MM.1S (cell line): ENCODE data around the gene CCDC40.

ENCODE experiments used
- DNase-seq: peaks from one replicate; pipeline ENCODE4 v3.0.0-alpha.2; 2015
- H2AFZ ChIP-seq: fragments of 300-600 bp; sonication (generic); 2 replicates; pipeline ENCODE4 v1.6.0; 2016; ENCODE audit warnings: antibody characterized with exemption, low read length
- H3F3A ChIP-seq: fragments of 300-600 bp; sonication (generic); 2 replicates; pipeline ENCODE4 v1.6.1; 2016; ENCODE audit warnings: mild to moderate bottlenecking, antibody characterized with exemption, low read length, moderate library complexity, mixed read lengths; ENCODE audit not compliant: insufficient read depth
- H3K27ac ChIP-seq: fragments of 300-600 bp; sonication (generic); 2 replicates; pipeline ENCODE4 v1.5.1; 2016; ENCODE audit warnings: mild to moderate bottlenecking, low read length
- H3K27me3 ChIP-seq: fragments of 300-600 bp; sonication (generic); replicated peaks from 2 replicates; pipeline ENCODE4 v1.6.0; 2016; ENCODE audit warnings: low read length; ENCODE audit not compliant: insufficient read depth
- H3K36me3 ChIP-seq: fragments of 300-600 bp; sonication (generic); replicated peaks from 2 replicates; pipeline ENCODE4 v1.6.1; 2016; ENCODE audit warnings: mild to moderate bottlenecking, low read length, mixed read lengths; ENCODE audit not compliant: insufficient read depth
- H3K4me1 ChIP-seq: fragments of 300-600 bp; sonication (generic); 2 replicates; pipeline ENCODE4 v1.6.1; 2016; ENCODE audit warnings: low read length, mixed read lengths
- H3K4me2 ChIP-seq: fragments of 300-600 bp; sonication (generic); 2 replicates; pipeline ENCODE4 v1.6.0; 2016; ENCODE audit warnings: low read depth, low read length
- H3K4me3 ChIP-seq: fragments of 300-600 bp; sonication (generic); 2 replicates; pipeline ENCODE4 v1.5.1; 2016; ENCODE audit warnings: low read length, mixed read lengths
- H3K79me2 ChIP-seq: fragments of 300-600 bp; sonication (generic); 2 replicates; pipeline ENCODE4 v1.6.1; 2016; ENCODE audit warnings: mixed run types, low read length, mixed read lengths
- H3K9ac ChIP-seq: fragments of 300-600 bp; sonication (generic); 2 replicates; pipeline ENCODE4 v1.6.1; 2016; ENCODE audit warnings: low read length, mixed read lengths
- H3K9me2 ChIP-seq: fragments of 300-600 bp; sonication (generic); replicated peaks from 2 replicates; pipeline ENCODE4 v1.6.1; 2016; ENCODE audit warnings: mild to moderate bottlenecking, low read length, mixed read lengths; ENCODE audit not compliant: insufficient read depth
- H3K9me3 ChIP-seq: fragments of 300-600 bp; sonication (generic); replicated peaks from 2 replicates; pipeline ENCODE4 v1.6.1; 2016; ENCODE audit warnings: mild to moderate bottlenecking, low read length, mixed read lengths; ENCODE audit not compliant: insufficient read depth
- H4K20me1 ChIP-seq: fragments of 300-600 bp; sonication (generic); 2 replicates; pipeline ENCODE4 v1.6.1; 2016; ENCODE audit warnings: mild to moderate bottlenecking, low read length, moderate library complexity, mixed read lengths; ENCODE audit not compliant: insufficient read depth
- EZH2 ChIP-seq: fragments of 300-600 bp; sonication (generic); optimal IDR thresholded peaks from 2 replicates; pipeline ENCODE3; 2017; ENCODE audit warnings: low read depth, mild to moderate bottlenecking, antibody characterized with exemption, low read length, mixed read lengths
- EZH2phosphoT487 ChIP-seq: fragments of 300-600 bp; sonication (generic); IDR thresholded peaks from 2 replicates; pipeline ENCODE4 v1.6.1; 2018; ENCODE audit warnings: antibody characterized with exemption, low read length
- TF ChIP-seq, protein P1 (sequence below): fragments of 300-600 bp; sonication (generic); IDR thresholded peaks from 2 replicates; pipeline ENCODE4 v1.5.1; 2016; ENCODE audit warnings: antibody characterized with exemption, low read length, mixed read lengths

Gene CCDC40

DNA sequence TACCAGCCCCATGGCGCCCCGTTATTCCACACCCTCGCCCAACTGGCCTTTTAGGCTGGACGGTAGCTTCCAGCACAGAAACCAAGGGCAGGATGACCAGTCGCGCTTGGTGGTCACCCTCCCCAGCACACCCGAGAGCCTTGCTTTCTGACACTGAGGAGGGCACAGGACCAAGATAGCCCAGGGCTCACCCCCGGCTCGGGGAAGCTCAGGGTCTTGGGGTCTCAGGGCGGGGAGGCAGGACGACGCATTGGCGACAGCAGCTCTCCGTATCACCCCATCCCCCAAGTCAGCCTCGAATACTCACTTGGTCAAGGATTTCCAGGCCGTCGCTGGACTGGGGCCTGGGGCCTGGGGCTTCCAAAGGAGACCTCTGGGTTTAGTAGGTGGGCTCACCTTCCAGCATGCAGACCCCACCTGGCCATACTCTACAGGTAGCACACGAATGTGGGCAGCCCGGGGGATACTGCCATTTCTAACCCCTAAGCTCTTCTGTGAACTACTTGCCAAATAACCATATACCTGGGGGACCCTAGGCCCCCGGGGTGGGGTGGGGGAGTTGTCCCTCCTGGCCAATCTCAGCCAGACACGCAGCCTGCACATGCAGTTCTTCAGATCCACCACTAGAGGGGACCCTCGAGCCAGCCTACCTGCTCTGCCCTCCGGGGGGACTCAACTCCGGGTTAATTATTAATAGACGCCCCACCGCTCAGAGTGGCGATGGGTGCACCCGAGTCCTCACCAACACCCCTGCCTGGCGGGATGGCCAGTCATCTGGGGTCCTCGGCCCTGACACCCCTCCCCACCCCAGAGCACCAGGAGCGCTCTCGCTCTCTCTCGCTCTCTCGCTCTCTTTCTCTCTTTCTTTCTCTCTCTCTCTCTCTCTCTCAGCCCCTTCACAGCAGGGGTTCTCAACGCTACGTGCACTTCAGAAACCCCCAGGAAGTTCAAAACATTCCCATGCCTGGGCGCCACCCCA is 30.8 kb upstream of the CCDC40 start:
- Histone ChIP-seq H3K9me3 (no peaks in the 10 kb centered on the region), H3F3A (no peaks in the 10 kb centered on the region), H3K36me3 (no peaks in the 10 kb centered on the region), H3K4me1 (0 out of 2 replicates have a peak, but pooled peaks cover 3% of the 10 kb centered on the region), H3K27ac (no peak overlapping the region), H2AFZ (no peak overlapping the region), H3K4me2 (no peak overlapping the region), H3K9ac (no peak overlapping the region), H3K27me3 (peaks cover 98% of the 10 kb centered on the region), H3K4me3 (no peak overlapping the region), H4K20me1 (no peaks in the 10 kb centered on the region), H3K9me2 (no peaks in the 10 kb centered on the region), H3K79me2 (no peaks in the 10 kb centered on the region)
- TF ChIP-seq, protein P1, sequence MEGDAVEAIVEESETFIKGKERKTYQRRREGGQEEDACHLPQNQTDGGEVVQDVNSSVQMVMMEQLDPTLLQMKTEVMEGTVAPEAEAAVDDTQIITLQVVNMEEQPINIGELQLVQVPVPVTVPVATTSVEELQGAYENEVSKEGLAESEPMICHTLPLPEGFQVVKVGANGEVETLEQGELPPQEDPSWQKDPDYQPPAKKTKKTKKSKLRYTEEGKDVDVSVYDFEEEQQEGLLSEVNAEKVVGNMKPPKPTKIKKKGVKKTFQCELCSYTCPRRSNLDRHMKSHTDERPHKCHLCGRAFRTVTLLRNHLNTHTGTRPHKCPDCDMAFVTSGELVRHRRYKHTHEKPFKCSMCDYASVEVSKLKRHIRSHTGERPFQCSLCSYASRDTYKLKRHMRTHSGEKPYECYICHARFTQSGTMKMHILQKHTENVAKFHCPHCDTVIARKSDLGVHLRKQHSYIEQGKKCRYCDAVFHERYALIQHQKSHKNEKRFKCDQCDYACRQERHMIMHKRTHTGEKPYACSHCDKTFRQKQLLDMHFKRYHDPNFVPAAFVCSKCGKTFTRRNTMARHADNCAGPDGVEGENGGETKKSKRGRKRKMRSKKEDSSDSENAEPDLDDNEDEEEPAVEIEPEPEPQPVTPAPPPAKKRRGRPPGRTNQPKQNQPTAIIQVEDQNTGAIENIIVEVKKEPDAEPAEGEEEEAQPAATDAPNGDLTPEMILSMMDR: peak; percentile 94
- TF ChIP-seq EZH2: no peak
- TF ChIP-seq EZH2phosphoT487: no peak
- no peak for DNase-seq

DNA sequence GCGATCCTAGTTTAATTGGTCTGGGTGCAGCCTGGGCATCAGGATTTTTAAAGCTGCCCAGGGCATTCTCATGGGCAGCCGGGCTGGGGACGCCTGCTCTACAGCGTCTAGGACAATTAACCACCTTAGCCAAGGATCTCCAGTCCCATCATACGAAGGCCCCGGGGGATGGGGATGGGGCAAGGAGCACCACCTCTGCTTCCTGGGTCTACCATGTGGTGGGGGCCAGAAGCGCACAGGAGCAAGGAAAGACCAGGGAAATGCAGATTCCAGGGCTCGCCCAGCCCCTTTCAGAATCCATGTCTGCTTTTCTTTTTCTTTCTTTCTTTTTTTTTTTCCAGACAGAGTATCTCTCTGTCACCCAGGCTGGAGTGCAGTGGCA is 30.1 kb upstream of the CCDC40 start:
- Histone ChIP-seq H3K9ac (no peak overlapping the region), H3K27me3 (peaks cover 96% of the 10 kb centered on the region), H3K27ac (no peak overlapping the region), H3K4me2 (no peak overlapping the region), H4K20me1 (no peaks in the 10 kb centered on the region), H3K9me2 (no peaks in the 10 kb centered on the region), H3K4me1 (0 out of 2 replicates have a peak, but pooled peaks cover 3% of the 10 kb centered on the region), H3F3A (no peaks in the 10 kb centered on the region), H2AFZ (no peak overlapping the region), H3K79me2 (no peaks in the 10 kb centered on the region), H3K4me3 (no peak overlapping the region), H3K9me3 (no peaks in the 10 kb centered on the region), H3K36me3 (no peaks in the 10 kb centered on the region)
- TF ChIP-seq EZH2phosphoT487 (no peak), EZH2 (no peak)
- TF ChIP-seq, protein P1: no peak
- no peak for DNase-seq

DNA sequence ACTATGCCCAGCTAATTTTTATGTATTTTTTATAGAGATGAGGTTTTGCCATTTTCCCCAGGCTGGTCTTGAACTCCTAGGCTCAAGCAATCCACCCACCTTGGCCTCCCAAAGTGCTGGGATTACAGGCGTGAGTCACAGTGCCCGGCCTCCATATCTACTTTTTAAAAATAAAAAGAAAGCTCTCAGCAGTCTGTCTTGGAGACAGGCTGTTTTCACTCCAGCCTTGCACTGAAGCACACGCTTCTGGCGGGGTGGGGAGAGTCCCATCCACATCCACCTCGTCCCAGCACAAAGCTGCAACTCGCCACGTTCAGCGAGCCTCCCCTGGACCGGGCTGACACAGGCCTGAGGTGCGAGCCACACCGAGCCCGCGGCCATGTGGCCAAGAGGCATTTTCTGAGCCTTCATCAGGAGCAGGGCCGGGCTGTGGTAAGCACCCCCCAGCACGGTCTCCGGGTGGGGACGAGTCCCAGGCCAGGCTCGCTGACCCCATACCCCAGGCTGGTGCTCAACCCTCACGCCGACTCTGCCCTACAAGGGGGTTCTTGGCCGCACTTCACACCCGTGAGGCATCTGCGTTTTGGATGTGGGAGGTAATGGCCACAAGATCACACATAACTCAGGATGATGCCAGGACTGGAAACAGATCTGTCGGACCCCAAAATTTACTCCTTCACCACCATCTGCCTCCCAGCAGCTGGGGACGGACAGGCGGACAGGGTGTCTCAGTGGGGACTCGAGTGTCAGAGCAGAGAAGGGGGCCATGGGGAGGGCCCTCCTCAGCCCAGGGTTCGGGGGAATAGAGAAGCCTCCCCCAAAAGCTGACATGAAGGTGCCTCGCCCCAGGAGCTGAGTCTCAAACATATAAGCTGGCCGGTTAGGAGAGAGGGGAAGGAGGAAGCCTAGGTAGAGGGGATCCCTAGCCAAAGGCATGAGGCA is 29.4 kb upstream of the CCDC40 start:
- no peak for TF ChIP-seq EZH2phosphoT487
- TF ChIP-seq, protein P1: no peak
- TF ChIP-seq EZH2: no peak
- no peak overlapping the region for H3K27ac ChIP-seq
- no peaks in the 10 kb centered on the region for H3K9me3 ChIP-seq
- no peak overlapping the region for H2AFZ ChIP-seq
- H3K9ac ChIP-seq: no peak overlapping the region
- H3K79me2 ChIP-seq: no peaks in the 10 kb centered on the region
- H4K20me1 ChIP-seq: no peaks in the 10 kb centered on the region
- no peaks in the 10 kb centered on the region for H3K36me3 ChIP-seq
- H3K4me1 ChIP-seq: 0 out of 2 replicates have a peak, but pooled peaks cover 3% of the 10 kb centered on the region
- H3K4me3 ChIP-seq: no peak overlapping the region
- no peaks in the 10 kb centered on the region for H3F3A ChIP-seq
- H3K9me2 ChIP-seq: no peaks in the 10 kb centered on the region
- H3K27me3 ChIP-seq: peaks cover 95% of the 10 kb centered on the region
- no peak overlapping the region for H3K4me2 ChIP-seq
- no peak for DNase-seq
